GM20000 (cell line): ENCODE results near the gene POLR2F.
"Not testable (repeated sequence)": the region's sequence is repeated elsewhere in the genome, so short reads cannot be mapped to it uniquely, and the experiment has no call there.

Experiments used
- DNase-seq: peaks from one replicate; pipeline ENCODE4 v3.0.0; 2012; ENCODE audit warnings: low spot score
- TF ChIP-seq, protein P1 (sequence below): IDR thresholded peaks from 2 replicates; pipeline ENCODE4 v1.5.1; 2012; ENCODE audit warnings: mild to moderate bottlenecking, control low read depth; ENCODE audit errors: extremely low read depth, missing control alignments

Gene POLR2F

DNA sequence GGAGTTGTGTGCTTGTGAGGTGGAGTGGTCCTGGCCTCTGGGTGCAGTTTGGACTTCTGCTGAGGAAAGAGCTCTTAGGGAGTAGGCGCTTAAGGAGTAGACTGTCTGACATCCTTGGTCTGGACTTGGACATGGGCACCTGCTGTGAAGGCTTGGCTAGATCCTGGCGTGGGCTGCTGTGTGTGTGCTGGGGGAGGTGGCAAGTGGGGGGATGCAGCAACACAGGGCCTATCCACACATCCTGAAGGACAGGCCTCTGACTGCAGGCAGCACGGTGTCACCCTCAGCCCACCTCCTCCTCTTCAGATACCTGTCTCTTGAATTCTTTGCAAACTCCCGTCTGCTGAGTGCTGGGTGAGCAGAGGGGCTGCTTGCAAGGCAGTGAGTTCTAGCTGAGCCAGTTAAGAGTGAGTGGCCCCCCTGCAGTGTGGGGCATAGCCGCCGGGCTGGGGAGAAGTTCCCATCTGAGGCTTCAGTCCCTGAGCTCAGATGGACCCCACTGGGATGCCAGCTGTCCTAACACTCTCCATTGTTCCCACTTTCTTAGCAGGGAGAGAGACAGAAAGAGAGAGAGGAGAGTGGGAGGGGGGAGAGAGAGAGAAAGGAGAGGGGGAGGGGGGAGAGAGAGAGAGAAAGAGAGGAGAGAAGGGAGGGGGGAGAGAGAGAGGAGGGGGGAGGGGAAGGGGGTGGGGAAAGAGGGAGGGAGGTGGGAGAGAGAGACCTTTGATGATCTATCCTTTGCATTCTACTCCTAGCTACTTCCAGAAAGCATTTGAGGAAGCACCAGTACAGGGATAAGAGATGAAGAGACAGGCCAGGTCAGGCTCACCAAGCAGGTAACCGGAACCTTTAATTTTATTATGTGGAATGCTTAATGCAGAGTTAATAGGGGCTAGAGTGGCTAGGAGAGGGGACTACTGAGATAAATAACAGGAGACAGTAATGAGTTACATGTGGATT lies 18.3 kb downstream of the POLR2F start:
- DNase-seq = no peak

DNA sequence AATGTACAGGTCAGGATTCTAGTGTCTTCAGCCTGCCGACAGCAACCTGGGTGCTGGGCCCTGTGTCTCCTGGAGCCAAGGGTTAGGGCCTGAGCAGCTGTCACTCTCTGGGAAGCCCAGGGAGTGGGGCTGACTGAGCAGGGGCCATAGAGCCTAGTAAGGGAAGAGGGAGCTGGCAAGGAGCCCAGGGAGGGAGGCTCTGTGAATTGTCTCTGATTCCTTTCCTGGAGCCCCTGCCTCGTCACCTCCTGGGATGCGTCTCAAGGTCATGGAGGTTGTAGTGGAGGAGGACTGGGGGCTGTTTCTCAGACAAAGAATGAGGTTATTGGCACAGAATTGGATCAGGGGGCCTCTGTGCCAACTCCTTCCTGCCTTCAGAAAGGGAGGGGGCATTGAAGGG lies 19.0 kb downstream of the POLR2F start:
- DNase-seq = no peak

More for the DNA sequence above, 18.3 kb downstream of the POLR2F start:
- TF ChIP-seq, protein P1, sequence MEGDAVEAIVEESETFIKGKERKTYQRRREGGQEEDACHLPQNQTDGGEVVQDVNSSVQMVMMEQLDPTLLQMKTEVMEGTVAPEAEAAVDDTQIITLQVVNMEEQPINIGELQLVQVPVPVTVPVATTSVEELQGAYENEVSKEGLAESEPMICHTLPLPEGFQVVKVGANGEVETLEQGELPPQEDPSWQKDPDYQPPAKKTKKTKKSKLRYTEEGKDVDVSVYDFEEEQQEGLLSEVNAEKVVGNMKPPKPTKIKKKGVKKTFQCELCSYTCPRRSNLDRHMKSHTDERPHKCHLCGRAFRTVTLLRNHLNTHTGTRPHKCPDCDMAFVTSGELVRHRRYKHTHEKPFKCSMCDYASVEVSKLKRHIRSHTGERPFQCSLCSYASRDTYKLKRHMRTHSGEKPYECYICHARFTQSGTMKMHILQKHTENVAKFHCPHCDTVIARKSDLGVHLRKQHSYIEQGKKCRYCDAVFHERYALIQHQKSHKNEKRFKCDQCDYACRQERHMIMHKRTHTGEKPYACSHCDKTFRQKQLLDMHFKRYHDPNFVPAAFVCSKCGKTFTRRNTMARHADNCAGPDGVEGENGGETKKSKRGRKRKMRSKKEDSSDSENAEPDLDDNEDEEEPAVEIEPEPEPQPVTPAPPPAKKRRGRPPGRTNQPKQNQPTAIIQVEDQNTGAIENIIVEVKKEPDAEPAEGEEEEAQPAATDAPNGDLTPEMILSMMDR = no peak

DNA sequence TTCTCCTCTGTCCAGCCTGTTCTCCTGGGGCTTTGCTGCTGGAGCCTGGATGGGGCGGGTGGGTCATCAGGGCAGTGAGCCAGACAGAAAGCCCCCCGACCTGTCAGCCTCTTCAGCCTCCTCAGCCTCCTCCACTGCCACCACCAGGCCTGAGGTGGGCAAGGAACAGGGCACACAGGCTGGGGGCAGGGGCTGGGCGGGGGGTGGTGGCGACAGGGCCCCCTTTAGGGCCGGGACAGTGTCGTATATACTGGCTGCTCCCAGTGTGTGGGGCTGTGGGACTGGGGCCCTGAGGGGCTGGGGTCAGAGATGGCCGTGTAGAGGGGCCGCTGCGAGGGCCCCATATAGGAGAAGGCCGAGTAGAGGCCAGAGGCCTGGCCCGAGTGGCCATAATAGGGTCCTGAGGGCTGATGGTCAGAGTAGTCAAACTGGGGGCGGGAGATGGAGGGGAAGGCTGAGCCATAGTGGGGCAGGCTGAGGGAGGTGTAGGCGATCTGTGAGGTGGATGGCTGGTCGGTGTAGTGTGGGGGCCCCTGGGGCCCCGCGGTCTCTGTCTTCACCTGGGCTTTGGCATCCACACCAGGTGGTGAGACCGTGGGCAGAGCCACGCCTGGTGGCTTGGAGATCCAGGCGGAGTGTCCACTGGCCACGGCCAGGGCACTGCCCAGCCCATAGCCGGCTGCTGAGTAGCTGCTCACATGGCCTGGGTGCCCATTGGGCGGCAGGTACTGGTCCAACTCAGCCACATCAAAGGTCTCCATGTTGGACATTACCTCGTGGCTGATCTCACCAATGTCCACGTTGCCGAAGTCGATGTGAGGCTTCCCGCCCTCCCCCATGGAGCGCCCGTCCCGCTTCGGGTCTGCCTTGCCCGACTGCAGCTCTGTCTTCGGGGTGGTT lies 20.0 kb downstream of the POLR2F start:
- no peak for DNase-seq
- TF ChIP-seq, protein P1 = no peak

More for the DNA sequence above, 19.0 kb downstream of the POLR2F start:
- TF ChIP-seq, protein P1 = no peak

DNA sequence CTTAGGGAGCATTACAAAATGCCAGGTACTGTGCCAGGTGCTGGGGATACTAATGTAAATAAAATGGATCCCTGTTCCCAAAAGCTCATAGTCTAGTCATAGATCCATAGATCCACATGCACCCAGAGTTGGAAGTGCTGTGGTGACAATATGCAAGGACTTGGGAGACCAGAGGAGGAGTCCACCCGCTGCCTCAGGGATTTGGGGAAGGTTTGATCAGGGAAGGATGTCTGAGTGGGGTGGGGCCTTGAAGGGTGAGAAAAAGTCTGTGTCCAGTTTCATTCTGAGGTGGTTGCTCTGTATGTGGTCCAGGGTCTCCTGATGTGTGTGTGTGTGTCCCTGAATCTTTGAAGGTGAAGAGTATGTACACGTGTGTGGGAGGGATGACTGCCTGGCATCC lies 21.7 kb downstream of the POLR2F start:
- no peak for DNase-seq
- TF ChIP-seq, protein P1 = no peak

DNA sequence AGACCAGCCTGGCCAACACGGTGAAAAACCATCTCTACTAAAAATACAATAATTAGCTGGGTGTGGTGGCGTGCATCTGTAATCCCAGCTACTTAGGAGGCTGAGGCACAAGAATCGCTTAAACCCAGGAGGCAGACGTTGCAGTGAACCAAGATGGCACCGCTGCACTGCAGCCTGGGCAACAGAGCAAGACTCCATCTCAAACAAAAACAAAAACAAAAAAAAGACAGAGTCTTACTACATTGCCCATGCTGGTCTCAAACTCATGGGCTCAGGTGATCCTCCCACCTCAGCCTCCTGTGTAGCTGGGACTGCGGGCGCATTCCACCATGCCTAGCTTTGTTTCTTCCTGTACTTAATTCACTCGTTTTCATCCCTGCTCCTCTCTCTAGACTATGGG lies 22.5 kb downstream of the POLR2F start:
- DNase-seq = not testable (repeated sequence)

DNA sequence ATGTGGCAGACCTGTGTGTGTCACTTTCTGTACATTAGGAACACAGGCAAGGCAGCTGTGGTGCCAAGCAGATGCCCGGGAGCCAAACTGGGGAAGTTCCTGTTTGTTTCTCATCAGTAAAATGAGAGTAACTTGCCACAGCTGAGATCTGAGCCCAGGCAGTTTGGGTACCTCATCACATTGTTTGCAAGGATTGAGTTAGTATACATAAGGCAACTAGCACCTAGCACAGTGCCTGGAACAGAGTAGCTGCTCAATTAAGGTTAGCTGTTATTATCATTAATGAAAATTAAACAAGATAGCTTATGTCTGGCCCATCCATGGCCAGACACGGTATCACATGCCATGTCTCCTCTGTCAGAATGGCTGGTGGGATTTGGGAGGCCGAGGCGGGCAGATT lies 23.0 kb downstream of the POLR2F start:
- no peak for DNase-seq
- TF ChIP-seq, protein P1 = no peak

DNA sequence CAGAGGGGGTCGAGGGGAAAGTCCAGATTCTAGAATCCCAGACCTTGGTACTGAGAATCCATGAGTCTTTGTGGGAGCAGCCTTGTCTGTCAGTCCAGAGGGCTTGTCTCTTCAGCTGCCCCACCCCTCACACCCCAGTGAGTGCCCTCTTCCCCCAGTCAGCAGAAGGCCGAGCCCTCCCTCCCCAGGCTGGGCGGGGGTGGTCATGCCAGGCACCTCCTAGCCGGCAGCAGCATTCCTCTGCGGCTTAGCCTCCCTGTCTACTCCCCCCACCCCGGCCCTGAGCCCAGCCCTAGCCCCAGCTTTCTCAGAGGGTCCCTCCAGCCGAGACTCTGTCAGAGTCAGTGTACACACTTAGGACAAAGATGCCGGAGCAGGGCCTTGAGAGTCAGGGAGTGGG lies 26.3 kb downstream of the POLR2F start:
- TF ChIP-seq, protein P1 = no peak
- no peak for DNase-seq
